ENCODE data around the gene MID2.

DNA sequence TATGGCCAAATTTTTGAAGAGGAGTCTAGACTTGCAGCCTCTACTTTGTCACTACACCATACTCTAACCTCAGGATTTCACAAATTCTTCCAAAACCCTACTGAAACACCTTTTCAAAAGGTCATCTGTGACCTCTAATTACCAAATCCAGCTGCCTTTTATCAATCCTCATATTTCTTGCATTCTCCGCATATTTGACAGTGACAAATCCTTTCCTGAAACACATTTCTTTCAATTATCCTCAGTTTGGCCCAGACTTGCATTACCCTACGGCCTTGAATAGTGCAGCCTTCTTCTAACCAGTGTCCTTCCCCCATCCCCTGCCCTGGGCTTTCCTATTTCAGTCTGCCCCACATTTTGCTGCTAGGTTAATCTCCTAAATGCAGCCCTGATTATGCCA lies 25.5 kb downstream of the MID2 start:
- TF ChIP-seq, protein P1, sequence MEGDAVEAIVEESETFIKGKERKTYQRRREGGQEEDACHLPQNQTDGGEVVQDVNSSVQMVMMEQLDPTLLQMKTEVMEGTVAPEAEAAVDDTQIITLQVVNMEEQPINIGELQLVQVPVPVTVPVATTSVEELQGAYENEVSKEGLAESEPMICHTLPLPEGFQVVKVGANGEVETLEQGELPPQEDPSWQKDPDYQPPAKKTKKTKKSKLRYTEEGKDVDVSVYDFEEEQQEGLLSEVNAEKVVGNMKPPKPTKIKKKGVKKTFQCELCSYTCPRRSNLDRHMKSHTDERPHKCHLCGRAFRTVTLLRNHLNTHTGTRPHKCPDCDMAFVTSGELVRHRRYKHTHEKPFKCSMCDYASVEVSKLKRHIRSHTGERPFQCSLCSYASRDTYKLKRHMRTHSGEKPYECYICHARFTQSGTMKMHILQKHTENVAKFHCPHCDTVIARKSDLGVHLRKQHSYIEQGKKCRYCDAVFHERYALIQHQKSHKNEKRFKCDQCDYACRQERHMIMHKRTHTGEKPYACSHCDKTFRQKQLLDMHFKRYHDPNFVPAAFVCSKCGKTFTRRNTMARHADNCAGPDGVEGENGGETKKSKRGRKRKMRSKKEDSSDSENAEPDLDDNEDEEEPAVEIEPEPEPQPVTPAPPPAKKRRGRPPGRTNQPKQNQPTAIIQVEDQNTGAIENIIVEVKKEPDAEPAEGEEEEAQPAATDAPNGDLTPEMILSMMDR (conservative IDR thresholded peaks at IDR 0.05; ENCODE audit: low read length): no peak
- no peak for TF ChIP-seq EZH2phosphoT487 (IDR thresholded peaks at IDR 0.05; ENCODE audit: borderline replicate concordance, low read depth, low read length)
